Caco-2 (cell line): Measurements from ENCODE around the gene PPARD. TPM values are rescaled to one million over a fixed set of nuclear protein-coding genes. Genes with fewer than 3 reads are reported as not detected.

Source experiments
- BruUV-seq: library from RNA; stranded (reverse); fragments of 400-500 nt; replicated peaks from 2 replicates; lab custom pipeline; 2021; lab: Mats Ljungman, UMichigan
- CTCF ChIA-PET: fragments of 300-600 bp; sonication (Branson Sonifier 250); formaldehyde crosslinking; loops from one replicate; lab custom pipeline; 2022; ENCODE audit warnings: antibody characterized with exemption; lab: Charles Lee
- POLR2A ChIA-PET: fragments of 300-600 bp; sonication (Branson Sonifier 250); formaldehyde crosslinking; loops from one replicate; lab custom pipeline; 2022; ENCODE audit warnings: antibody characterized with exemption; lab: Charles Lee
- DNase-seq, 2 experiments: peaks; one replicate each; pipeline versions ENCODE4 v3.0.0 to v3.0.0-alpha.2; 2020 to 2022
- H3K27me3 ChIP-seq: replicated peaks from 2 replicates; pipeline ENCODE4 v1.6.0; 2011; ENCODE audit warnings: low read length; ENCODE audit not compliant: control insufficient read depth, insufficient read depth
- H3K36me3 ChIP-seq: 2 replicates; pipeline ENCODE4 v1.5.1; 2011; ENCODE audit warnings: low read length; ENCODE audit not compliant: control insufficient read depth, insufficient read depth
- H3K4me1 ChIP-seq: fragments of 250-450 bp; sonication (Bioruptor Pico); 2 replicates; pipeline ENCODE4 v1.5.1; 2020; ENCODE audit warnings: mild to moderate bottlenecking
- H3K4me3 ChIP-seq: 2 replicates; pipeline ENCODE4 v1.5.1; 2011; ENCODE audit warnings: low read depth, mild to moderate bottlenecking, control low read depth, low read length
- H3K9me3 ChIP-seq: fragments of 250-450 bp; sonication (Bioruptor Pico); 2 replicates; pipeline ENCODE4 v1.5.1; 2020; ENCODE audit warnings: mild to moderate bottlenecking, moderate library complexity
- H3K27ac Mint-ChIP-seq: one replicate; pipeline ENCODE4 v1.8.0; 2022; ENCODE audit warnings: mixed read lengths; ENCODE audit not compliant: unreplicated experiment
- H3K27me3 Mint-ChIP-seq: one replicate; pipeline ENCODE4 v1.8.0; 2022; ENCODE audit warnings: mixed read lengths; ENCODE audit not compliant: insufficient read depth, unreplicated experiment
- H3K36me3 Mint-ChIP-seq: one replicate; pipeline ENCODE4 v1.8.0; 2022; ENCODE audit warnings: mild to moderate bottlenecking, mixed read lengths; ENCODE audit not compliant: insufficient read depth, unreplicated experiment
- H3K4me1 Mint-ChIP-seq: one replicate; pipeline ENCODE4 v1.8.0; 2022; ENCODE audit warnings: low read depth, mixed read lengths; ENCODE audit not compliant: unreplicated experiment
- H3K4me3 Mint-ChIP-seq: one replicate; pipeline ENCODE4 v1.8.0; 2022; ENCODE audit warnings: mild to moderate bottlenecking, moderate library complexity, mixed read lengths; ENCODE audit not compliant: unreplicated experiment
- H3K9me3 Mint-ChIP-seq: one replicate; pipeline ENCODE4 v1.8.0; 2022; ENCODE audit warnings: mixed read lengths; ENCODE audit not compliant: unreplicated experiment
- intact Hi-C: fragments of 100-400 bp; cut with micrococcal nuclease; formaldehyde crosslinking; loops from one replicate; pipeline ENCODE4 v1.10.0; 2022; ENCODE audit not compliant: unreplicated experiment
- total RNA-seq: library from RNA; stranded (reverse); gene quantifications from 2 replicates; pipeline ENCODE4 v1.2.3, GENCODE V29; 2022
- TF ChIP-seq, protein P1 (sequence below), 2 experiments: fragments of 200-600 bp in 1 of 2; IDR thresholded peaks; 1 replicate in 1 of 2; 2 replicates in 1 of 2; pipeline versions ENCODE4 v1.5.1 to v1.8.0; 2011 to 2022; ENCODE audit warnings: antibody characterized with exemption in 1 of 2, control low read depth in 1 of 2, inconsistent platforms in 1 of 2, low read depth in 1 of 2, low read length in 1 of 2, mild to moderate bottlenecking in 1 of 2, moderate library complexity in 1 of 2; ENCODE audit not compliant: insufficient read depth in 1 of 2, severe bottlenecking in 1 of 2, unreplicated experiment in 1 of 2

PPARD gene
- total RNA-seq, 1 experiment from 2014 or later: 11.3 TPM

DNA sequence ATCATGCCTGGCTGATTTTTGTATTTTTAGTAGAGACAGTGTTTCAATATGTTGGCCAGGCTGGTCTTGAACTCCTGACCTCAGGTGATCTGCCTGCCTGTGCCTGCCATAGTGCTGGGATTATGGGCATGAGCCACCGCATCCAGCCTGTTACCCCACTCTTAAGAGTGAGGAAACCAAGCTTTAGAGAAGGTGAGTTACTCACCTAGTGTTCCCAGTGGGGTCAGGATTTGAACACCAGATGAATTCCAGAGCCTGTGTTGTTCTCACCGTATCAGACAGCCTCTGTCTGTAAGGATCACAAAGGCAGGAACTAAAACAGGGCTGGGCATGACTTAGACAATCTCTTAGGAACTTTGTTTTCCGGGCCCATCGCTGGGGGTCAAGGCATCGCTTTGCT lies 100.3 kb downstream of the PPARD start:
- no peaks in the 10 kb centered on the region for H3K27me3 ChIP-seq
- no TSS peak for BruUV-seq
- CTCF ChIA-PET: no interaction called here
- intact Hi-C loops: no loop called here
- Mint-ChIP-seq H3K9me3 (no peaks in the 10 kb centered on the region), H3K27me3 (no peaks in the 10 kb centered on the region), H3K27ac (no peak overlapping the region), H3K4me3 (no peak overlapping the region), H3K4me1 (no peaks in the 10 kb centered on the region), H3K36me3 (no peaks in the 10 kb centered on the region)
- no peak overlapping the region for H3K4me3 ChIP-seq
- TF ChIP-seq, protein P1, sequence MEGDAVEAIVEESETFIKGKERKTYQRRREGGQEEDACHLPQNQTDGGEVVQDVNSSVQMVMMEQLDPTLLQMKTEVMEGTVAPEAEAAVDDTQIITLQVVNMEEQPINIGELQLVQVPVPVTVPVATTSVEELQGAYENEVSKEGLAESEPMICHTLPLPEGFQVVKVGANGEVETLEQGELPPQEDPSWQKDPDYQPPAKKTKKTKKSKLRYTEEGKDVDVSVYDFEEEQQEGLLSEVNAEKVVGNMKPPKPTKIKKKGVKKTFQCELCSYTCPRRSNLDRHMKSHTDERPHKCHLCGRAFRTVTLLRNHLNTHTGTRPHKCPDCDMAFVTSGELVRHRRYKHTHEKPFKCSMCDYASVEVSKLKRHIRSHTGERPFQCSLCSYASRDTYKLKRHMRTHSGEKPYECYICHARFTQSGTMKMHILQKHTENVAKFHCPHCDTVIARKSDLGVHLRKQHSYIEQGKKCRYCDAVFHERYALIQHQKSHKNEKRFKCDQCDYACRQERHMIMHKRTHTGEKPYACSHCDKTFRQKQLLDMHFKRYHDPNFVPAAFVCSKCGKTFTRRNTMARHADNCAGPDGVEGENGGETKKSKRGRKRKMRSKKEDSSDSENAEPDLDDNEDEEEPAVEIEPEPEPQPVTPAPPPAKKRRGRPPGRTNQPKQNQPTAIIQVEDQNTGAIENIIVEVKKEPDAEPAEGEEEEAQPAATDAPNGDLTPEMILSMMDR (IDR thresholded peaks at IDR 0.05; ENCODE audit: insufficient read depth in 1 of 2, low read depth in 1 of 2, low read length in 1 of 2, severe bottlenecking in 1 of 2, unreplicated experiment in 1 of 2): no peak
- POLR2A ChIA-PET: no interaction called here
- H3K36me3 ChIP-seq: no peaks in the 10 kb centered on the region
- H3K4me1 ChIP-seq: no peaks in the 10 kb centered on the region
- no peaks in the 10 kb centered on the region for H3K9me3 ChIP-seq
- no peak for DNase-seq

DNA sequence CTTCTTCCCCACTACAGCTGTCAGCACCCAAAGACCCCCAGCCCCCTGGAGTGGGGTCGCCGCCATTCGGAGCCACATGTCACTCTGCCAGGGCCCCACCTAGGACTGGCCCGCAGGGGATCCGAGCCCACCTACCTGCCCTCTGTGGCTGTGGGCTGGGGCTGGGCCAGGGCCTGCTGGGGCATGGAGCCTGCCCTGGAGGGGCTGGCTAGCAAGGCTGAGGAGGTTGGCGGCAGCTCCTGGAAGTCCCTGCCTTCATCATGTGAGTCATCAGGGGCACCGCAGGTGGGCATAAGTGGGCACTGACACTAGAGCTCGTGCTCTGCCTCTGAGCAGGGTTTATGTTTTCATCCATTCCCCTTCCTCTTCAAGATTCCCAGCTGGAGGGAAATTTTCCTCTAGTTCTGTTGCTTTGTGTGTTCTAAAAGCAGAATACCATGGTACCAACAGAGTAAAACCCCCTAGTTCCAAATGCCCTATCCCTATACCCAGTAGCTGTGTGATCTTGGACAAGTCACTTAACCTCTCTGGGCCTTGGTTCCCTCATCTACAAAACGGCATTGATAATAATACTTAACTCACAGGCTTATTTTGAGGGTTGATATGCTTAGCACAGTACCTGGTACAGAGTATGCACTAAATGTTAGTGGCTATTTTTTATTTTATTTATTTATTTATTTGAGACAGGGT lies 101.1 kb downstream of the PPARD start:
- Mint-ChIP-seq H3K36me3 (no peaks in the 10 kb centered on the region), H3K9me3 (no peaks in the 10 kb centered on the region), H3K4me1 (no peaks in the 10 kb centered on the region), H3K4me3 (no peak overlapping the region), H3K27ac (no peak overlapping the region), H3K27me3 (no peaks in the 10 kb centered on the region)
- Histone ChIP-seq H3K27me3 (no peaks in the 10 kb centered on the region), H3K4me1 (no peaks in the 10 kb centered on the region), H3K36me3 (no peaks in the 10 kb centered on the region), H3K9me3 (no peaks in the 10 kb centered on the region), H3K4me3 (no peak overlapping the region)
- DNase-seq: no peak
- no TSS peak for BruUV-seq
- ChIA-PET POLR2A (no interaction called here), CTCF (no interaction called here)
- TF ChIP-seq, protein P1 (IDR thresholded peaks at IDR 0.05; ENCODE audit: insufficient read depth in 1 of 2, low read depth in 1 of 2, low read length in 1 of 2, severe bottlenecking in 1 of 2, unreplicated experiment in 1 of 2): no peak
- intact Hi-C loops: no loop called here

DNA sequence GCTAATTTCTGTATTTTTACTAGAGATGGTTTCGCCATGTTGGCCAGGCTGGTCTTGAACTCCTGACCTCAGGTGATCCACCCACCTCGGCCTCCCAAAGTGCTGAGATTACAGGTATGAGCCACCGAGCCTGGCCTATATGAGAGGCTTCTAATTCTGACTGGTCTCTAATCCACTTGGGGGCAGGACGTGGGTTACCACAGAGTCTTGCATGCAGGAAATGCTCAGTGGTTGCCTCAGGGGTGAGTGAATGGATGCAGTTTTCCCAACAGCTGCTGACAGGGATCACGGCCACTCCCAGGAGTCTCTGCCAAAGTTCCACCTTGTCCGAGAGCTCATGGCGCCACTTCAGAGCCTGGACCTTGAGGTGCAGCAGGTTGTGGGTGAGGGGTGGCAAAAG lies 103.3 kb downstream of the PPARD start:
- no peak overlapping the region for H3K4me3 ChIP-seq
- H3K36me3 ChIP-seq: no peaks in the 10 kb centered on the region
- CTCF ChIA-PET: no interaction called here
- H3K9me3 ChIP-seq: no peaks in the 10 kb centered on the region
- intact Hi-C loops: loop anchor here (5.0 kb wide), 1 partner anchor 43 kb away; no protein-coding TSS in a partner anchor
- POLR2A ChIA-PET: no interaction called here
- H3K4me1 Mint-ChIP-seq: no peaks in the 10 kb centered on the region
- DNase-seq: no peak
- no peaks in the 10 kb centered on the region for H3K9me3 Mint-ChIP-seq
- H3K27ac Mint-ChIP-seq: no peak overlapping the region
- no TSS peak for BruUV-seq
- no peaks in the 10 kb centered on the region for H3K27me3 ChIP-seq
- H3K4me3 Mint-ChIP-seq: no peak overlapping the region
- TF ChIP-seq, protein P1 (IDR thresholded peaks at IDR 0.05; ENCODE audit: insufficient read depth in 1 of 2, low read depth in 1 of 2, low read length in 1 of 2, severe bottlenecking in 1 of 2, unreplicated experiment in 1 of 2): no peak
- H3K27me3 Mint-ChIP-seq: no peaks in the 10 kb centered on the region
- H3K4me1 ChIP-seq: no peaks in the 10 kb centered on the region
- H3K36me3 Mint-ChIP-seq: no peaks in the 10 kb centered on the region
